T1000 (cell line): ENCODE measurements around the gene EEA1.

Experiments
- DNase-seq: peaks from one replicate; lab custom pipeline; 2025; ENCODE audit warnings: mixed read lengths; lab: John Stamatoyannopoulos, UW

The EEA1 gene

GRCh38 chr12:92745856-92746550 is 183.1 kb downstream of the EEA1 start:
- peak; percentile 70 for DNase-seq

- no peak for DNase-seq
These were observed 186.1 kb downstream of the EEA1 start for GRCh38 chr12:92743026-92743425.

- DNase-seq, result no peak
These were observed 188.7 kb downstream of the EEA1 start for GRCh38 chr12:92740411-92740810.

- DNase-seq, result no peak
These were observed 190.0 kb downstream of the EEA1 start for GRCh38 chr12:92739113-92739512.

GRCh38 chr12:92737855-92738850 is 190.9 kb downstream of the EEA1 start:
- no peak for DNase-seq

GRCh38 chr12:92736605-92737004 is 192.5 kb downstream of the EEA1 start:
- no peak for DNase-seq

GRCh38 chr12:92735131-92735721 is 193.9 kb downstream of the EEA1 start:
- no peak for DNase-seq

- no peak for DNase-seq
These were observed 195.4 kb downstream of the EEA1 start for GRCh38 chr12:92733661-92734060.

GRCh38 chr12:92733181-92733580 is 195.9 kb downstream of the EEA1 start:
- no peak for DNase-seq

GRCh38 chr12:92732716-92733115 is 196.4 kb downstream of the EEA1 start:
- DNase-seq, result no peak

- DNase-seq, result no peak
These were observed 196.9 kb downstream of the EEA1 start for GRCh38 chr12:92732216-92732615.

GRCh38 chr12:92730758-92731157 is 198.3 kb downstream of the EEA1 start:
- no peak for DNase-seq

GRCh38 chr12:92729773-92730305 is 199.3 kb downstream of the EEA1 start:
- DNase-seq, result no peak

GRCh38 chr12:92726850-92727249 is 202.2 kb downstream of the EEA1 start:
- DNase-seq, result no peak

GRCh38 chr12:92722897-92723296 is 206.2 kb downstream of the EEA1 start:
- no peak for DNase-seq

GRCh38 chr12:92721656-92722055 is 207.4 kb downstream of the EEA1 start:
- no peak for DNase-seq

- DNase-seq, result no peak
These were observed 208.0 kb downstream of the EEA1 start for GRCh38 chr12:92721130-92721529.
